Neural cell (in vitro differentiated cells): ENCODE results near the gene MGAT4A. TPM values are rescaled to one million over a fixed set of nuclear protein-coding genes. Genes with fewer than 3 reads are reported as not detected.

ENCODE experiments used
- H2AFZ ChIP-seq: fragments of 200-600, 300-800 bp; sonication (generic), shearing (Covaris generic); 2 replicates; pipeline ENCODE4 v1.6.0; 2014; ENCODE audit warnings: low read depth, mild to moderate bottlenecking, antibody characterized with exemption, low read length, moderate library complexity
- H3F3A ChIP-seq: fragments of 200-600 bp; shearing (Covaris generic); 2 replicates; pipeline ENCODE4 v1.6.1; 2016; ENCODE audit warnings: mild to moderate bottlenecking, moderate library complexity, mixed read lengths, antibody characterized with exemption, low read length; ENCODE audit not compliant: insufficient read depth, poor library complexity, severe bottlenecking
- H3K27ac ChIP-seq: fragments of 200-600, 300-800 bp; sonication (generic), shearing (Covaris generic); 2 replicates; pipeline ENCODE4 v1.5.1; 2014; ENCODE audit warnings: mild to moderate bottlenecking, low read length, moderate library complexity
- H3K27me3 ChIP-seq: fragments of 300-800, 200-600 bp; sonication (generic), shearing (Covaris generic); 2 replicates; pipeline ENCODE4 v1.6.0; 2014; ENCODE audit warnings: mild to moderate bottlenecking, low read depth, low read length, moderate library complexity; ENCODE audit not compliant: insufficient read depth
- H3K36me3 ChIP-seq: fragments of 300-800, 200-600 bp; sonication (generic), shearing (Covaris generic); 2 replicates; pipeline ENCODE4 v1.5.1; 2014; ENCODE audit warnings: mild to moderate bottlenecking, antibody characterized with exemption, low read length, moderate library complexity; ENCODE audit not compliant: insufficient read depth
- H3K4me2 ChIP-seq: fragments of 300-800, 200-600 bp; sonication (generic), shearing (Covaris generic); 2 replicates; pipeline ENCODE4 v1.6.0; 2014; ENCODE audit warnings: mild to moderate bottlenecking, low read length
- H3K4me3 ChIP-seq: fragments of 300-800, 200-600 bp; sonication (generic), shearing (Covaris generic); 2 replicates; pipeline ENCODE4 v1.5.1; 2014; ENCODE audit warnings: mild to moderate bottlenecking, low read length, moderate library complexity
- H3K79me2 ChIP-seq: fragments of 200-600 bp; shearing (Covaris generic); replicated peaks from 2 replicates; pipeline ENCODE4 v1.6.0; 2014; ENCODE audit warnings: mild to moderate bottlenecking, low read length, moderate library complexity; ENCODE audit not compliant: insufficient read depth
- H3K9ac ChIP-seq: fragments of 300-800, 200-600 bp; sonication (generic), shearing (Covaris generic); 2 replicates; pipeline ENCODE4 v1.6.1; 2016; ENCODE audit warnings: mild to moderate bottlenecking, low read length, mixed read lengths
- H3K9me2 ChIP-seq: fragments of 200-600 bp; shearing (Covaris generic); 2 replicates; pipeline ENCODE4 v1.6.1; 2016; ENCODE audit warnings: mild to moderate bottlenecking, low read length, mixed read lengths; ENCODE audit not compliant: insufficient read depth
- H3K9me3 ChIP-seq: fragments of 200-600, 300-800 bp; sonication (generic), shearing (Covaris generic); 2 replicates; pipeline ENCODE4 v1.6.1; 2016; ENCODE audit warnings: mild to moderate bottlenecking, mixed run types, low read length, moderate library complexity, mixed read lengths
- H4K20me1 ChIP-seq: fragments of 200-600 bp; shearing (Covaris generic); 2 replicates; pipeline ENCODE4 v1.6.1; 2016; ENCODE audit warnings: mild to moderate bottlenecking, mixed run types; ENCODE audit not compliant: insufficient read depth
- EP300 ChIP-seq: fragments of 450-650 bp; conservative IDR thresholded peaks from 2 replicates; pipeline ENCODE4 v1.6.1; 2014; ENCODE audit warnings: antibody characterized with exemption, mild to moderate bottlenecking, moderate library complexity; ENCODE audit not compliant: poor library complexity, severe bottlenecking
- EZH2 ChIP-seq: fragments of 200-600, 300-800 bp; shearing (Covaris generic), sonication (generic); IDR thresholded peaks from 2 replicates; pipeline ENCODE4 v1.6.1; 2014; ENCODE audit warnings: antibody characterized with exemption, low read length, borderline replicate concordance, mild to moderate bottlenecking; ENCODE audit not compliant: insufficient read depth, poor library complexity, severe bottlenecking
- MXI1 ChIP-seq: fragments of 450-650 bp; conservative IDR thresholded peaks from 2 replicates; pipeline ENCODE4 v1.6.1; 2014; ENCODE audit warnings: antibody characterized with exemption, mild to moderate bottlenecking; ENCODE audit not compliant: poor library complexity, severe bottlenecking
- POLR2AphosphoS5 ChIP-seq: IDR thresholded peaks from 2 replicates; pipeline ENCODE4 v1.6.1; 2012
- RAD21 ChIP-seq: fragments of 450-650 bp; conservative IDR thresholded peaks from 2 replicates; pipeline ENCODE4 v1.6.1; 2014; ENCODE audit warnings: antibody characterized with exemption, mild to moderate bottlenecking, moderate library complexity
- SMC3 ChIP-seq: fragments of 450-650 bp; conservative IDR thresholded peaks from 2 replicates; pipeline ENCODE4 v1.6.1; 2014; ENCODE audit warnings: antibody characterized with exemption, mild to moderate bottlenecking, moderate library complexity; ENCODE audit not compliant: poor library complexity
- TAF1 ChIP-seq: IDR thresholded peaks from 2 replicates; pipeline ENCODE4 v1.6.1; 2012; ENCODE audit warnings: low read depth
- polyA plus RNA-seq: library from polyadenylated mRNA; depleted of rRNA; stranded (reverse); fragments of >200 nt; gene quantifications from 2 replicates; pipeline ENCODE4 v1.2.3, GENCODE V29; 2014
- TF ChIP-seq, protein P1 (sequence below): IDR thresholded peaks from 2 replicates; pipeline ENCODE4 v1.6.1; 2012; ENCODE audit warnings: borderline replicate concordance
- TF ChIP-seq, protein P2 (sequence below): fragments of 450-650 bp; IDR thresholded peaks from 2 replicates; pipeline ENCODE4 v1.5.1; 2014; ENCODE audit warnings: antibody characterized with exemption, mild to moderate bottlenecking, moderate library complexity; ENCODE audit not compliant: poor library complexity, severe bottlenecking

The MGAT4A gene
- polyA plus RNA-seq, 1 donor from 2014 or later = 54.8 TPM

DNA sequence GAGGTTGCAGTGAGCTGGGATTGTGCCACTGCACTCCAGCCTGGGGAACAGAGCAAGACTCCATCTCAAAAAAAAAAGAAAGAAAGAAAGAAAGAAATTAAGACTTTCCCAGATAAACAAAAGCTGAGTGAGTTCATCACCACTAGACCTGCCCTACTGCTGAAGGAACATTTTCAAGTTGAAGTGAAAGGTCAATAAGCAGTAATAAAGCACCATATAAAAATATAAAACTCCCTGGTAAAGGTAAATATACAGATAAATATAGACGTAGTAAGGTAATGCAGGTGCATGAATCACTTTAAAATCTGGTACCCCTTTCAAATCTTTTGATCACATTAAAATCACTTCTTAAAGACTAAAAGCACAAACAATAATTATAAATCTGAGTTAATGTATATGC, 79.9 kb downstream of the MGAT4A start:
- H3K9me3 ChIP-seq = no peaks in the 10 kb centered on the region
- no peak overlapping the region for H2AFZ ChIP-seq
- no peak overlapping the region for H3K4me3 ChIP-seq
- no peaks in the 10 kb centered on the region for H3F3A ChIP-seq
- H3K9me2 ChIP-seq = no peaks in the 10 kb centered on the region
- H3K36me3 ChIP-seq = no peaks in the 10 kb centered on the region
- TF ChIP-seq EP300 = no peak
- no peak for TF ChIP-seq EZH2
- TF ChIP-seq TAF1 = no peak
- TF ChIP-seq, protein P1, sequence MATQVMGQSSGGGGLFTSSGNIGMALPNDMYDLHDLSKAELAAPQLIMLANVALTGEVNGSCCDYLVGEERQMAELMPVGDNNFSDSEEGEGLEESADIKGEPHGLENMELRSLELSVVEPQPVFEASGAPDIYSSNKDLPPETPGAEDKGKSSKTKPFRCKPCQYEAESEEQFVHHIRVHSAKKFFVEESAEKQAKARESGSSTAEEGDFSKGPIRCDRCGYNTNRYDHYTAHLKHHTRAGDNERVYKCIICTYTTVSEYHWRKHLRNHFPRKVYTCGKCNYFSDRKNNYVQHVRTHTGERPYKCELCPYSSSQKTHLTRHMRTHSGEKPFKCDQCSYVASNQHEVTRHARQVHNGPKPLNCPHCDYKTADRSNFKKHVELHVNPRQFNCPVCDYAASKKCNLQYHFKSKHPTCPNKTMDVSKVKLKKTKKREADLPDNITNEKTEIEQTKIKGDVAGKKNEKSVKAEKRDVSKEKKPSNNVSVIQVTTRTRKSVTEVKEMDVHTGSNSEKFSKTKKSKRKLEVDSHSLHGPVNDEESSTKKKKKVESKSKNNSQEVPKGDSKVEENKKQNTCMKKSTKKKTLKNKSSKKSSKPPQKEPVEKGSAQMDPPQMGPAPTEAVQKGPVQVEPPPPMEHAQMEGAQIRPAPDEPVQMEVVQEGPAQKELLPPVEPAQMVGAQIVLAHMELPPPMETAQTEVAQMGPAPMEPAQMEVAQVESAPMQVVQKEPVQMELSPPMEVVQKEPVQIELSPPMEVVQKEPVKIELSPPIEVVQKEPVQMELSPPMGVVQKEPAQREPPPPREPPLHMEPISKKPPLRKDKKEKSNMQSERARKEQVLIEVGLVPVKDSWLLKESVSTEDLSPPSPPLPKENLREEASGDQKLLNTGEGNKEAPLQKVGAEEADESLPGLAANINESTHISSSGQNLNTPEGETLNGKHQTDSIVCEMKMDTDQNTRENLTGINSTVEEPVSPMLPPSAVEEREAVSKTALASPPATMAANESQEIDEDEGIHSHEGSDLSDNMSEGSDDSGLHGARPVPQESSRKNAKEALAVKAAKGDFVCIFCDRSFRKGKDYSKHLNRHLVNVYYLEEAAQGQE = no peak
- no peak for TF ChIP-seq POLR2AphosphoS5
- TF ChIP-seq MXI1 = no peak
- TF ChIP-seq RAD21 = no peak
- TF ChIP-seq, protein P2, sequence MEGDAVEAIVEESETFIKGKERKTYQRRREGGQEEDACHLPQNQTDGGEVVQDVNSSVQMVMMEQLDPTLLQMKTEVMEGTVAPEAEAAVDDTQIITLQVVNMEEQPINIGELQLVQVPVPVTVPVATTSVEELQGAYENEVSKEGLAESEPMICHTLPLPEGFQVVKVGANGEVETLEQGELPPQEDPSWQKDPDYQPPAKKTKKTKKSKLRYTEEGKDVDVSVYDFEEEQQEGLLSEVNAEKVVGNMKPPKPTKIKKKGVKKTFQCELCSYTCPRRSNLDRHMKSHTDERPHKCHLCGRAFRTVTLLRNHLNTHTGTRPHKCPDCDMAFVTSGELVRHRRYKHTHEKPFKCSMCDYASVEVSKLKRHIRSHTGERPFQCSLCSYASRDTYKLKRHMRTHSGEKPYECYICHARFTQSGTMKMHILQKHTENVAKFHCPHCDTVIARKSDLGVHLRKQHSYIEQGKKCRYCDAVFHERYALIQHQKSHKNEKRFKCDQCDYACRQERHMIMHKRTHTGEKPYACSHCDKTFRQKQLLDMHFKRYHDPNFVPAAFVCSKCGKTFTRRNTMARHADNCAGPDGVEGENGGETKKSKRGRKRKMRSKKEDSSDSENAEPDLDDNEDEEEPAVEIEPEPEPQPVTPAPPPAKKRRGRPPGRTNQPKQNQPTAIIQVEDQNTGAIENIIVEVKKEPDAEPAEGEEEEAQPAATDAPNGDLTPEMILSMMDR = no peak
- no peak for TF ChIP-seq SMC3
- H3K4me2 ChIP-seq = no peak overlapping the region
- H3K79me2 ChIP-seq = no peaks in the 10 kb centered on the region
- no peak overlapping the region for H3K27ac ChIP-seq
- H4K20me1 ChIP-seq = no peaks in the 10 kb centered on the region
- no peaks in the 10 kb centered on the region for H3K27me3 ChIP-seq
- no peak overlapping the region for H3K9ac ChIP-seq

DNA sequence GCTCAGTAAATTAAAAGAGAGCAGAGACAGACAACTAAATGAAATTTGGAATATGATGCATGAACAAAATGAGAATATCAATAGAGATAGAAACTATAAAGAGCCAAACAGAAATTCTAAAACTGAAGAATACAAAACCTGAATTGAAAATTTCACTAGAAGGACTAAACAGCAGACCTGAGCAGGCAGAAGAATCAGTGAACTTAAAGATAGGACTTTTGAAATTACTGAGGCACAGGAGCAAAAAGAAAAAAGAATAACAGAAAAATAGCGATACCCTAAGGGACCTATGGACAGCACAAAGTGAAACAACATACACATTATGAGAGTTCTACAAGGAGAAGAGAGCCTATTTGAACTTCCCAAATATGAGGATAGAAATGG, 80.9 kb downstream of the MGAT4A start:
- H3K9me3 ChIP-seq = no peaks in the 10 kb centered on the region
- H3K4me3 ChIP-seq = no peak overlapping the region
- no peaks in the 10 kb centered on the region for H3K27me3 ChIP-seq
- H3K27ac ChIP-seq = no peak overlapping the region
- no peaks in the 10 kb centered on the region for H3K36me3 ChIP-seq
- no peak overlapping the region for H3K4me2 ChIP-seq
- no peaks in the 10 kb centered on the region for H3K79me2 ChIP-seq
- no peak overlapping the region for H3K9ac ChIP-seq
- no peaks in the 10 kb centered on the region for H4K20me1 ChIP-seq
- no peak overlapping the region for H2AFZ ChIP-seq
- no peaks in the 10 kb centered on the region for H3K9me2 ChIP-seq
- H3F3A ChIP-seq = no peaks in the 10 kb centered on the region
- TF ChIP-seq EZH2 = no peak
- TF ChIP-seq, protein P1 = no peak
- TF ChIP-seq, protein P2 = no peak
- TF ChIP-seq MXI1 = no peak
- no peak for TF ChIP-seq EP300
- TF ChIP-seq TAF1 = no peak
- no peak for TF ChIP-seq RAD21
- no peak for TF ChIP-seq POLR2AphosphoS5
- TF ChIP-seq SMC3 = no peak
